Fibroblast of skin of scalp (primary cell): Measurements from ENCODE around the gene ITGBL1.

Experiments used
- DNase-seq: peaks from one replicate; pipeline ENCODE4 v3.0.0-alpha.2; 2013

The ITGBL1 gene

DNA sequence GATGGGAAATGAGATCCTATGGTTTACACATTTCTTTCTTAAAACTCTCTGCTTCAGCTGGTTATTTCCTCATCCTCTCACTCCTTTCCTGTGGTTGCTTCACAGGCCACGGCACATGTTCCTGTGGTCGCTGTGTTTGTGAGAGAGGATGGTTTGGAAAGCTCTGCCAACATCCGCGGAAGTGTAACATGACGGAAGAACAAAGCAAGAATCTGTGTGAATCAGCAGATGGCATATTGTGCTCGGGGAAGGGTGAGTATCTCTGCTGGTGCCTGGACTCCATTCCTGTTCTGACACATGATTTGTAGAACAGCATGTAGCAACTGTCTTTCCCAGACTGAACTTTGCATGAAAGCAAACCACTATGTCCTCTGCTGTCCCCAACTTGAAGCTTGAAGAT lies 254.2 kb downstream of the ITGBL1 start:
- DNase-seq: peak; percentile 85

DNA sequence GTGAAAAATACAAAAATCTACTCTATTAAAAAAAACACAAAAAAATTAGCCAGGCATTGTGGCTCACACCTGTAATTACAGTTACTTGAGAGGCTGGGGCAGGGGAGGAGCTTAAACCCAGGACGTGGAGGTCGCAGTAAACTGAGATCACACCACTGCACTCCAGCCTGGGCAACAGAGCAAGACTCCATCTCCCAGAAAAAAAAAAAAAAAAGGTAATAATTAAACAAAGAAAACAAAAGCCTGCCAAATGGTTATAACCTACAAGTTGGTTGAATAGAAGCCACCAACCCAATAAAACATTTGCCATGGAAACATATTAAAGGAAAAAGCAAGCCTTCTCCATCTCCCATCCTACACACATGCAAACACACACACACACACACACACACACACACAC lies 255.2 kb downstream of the ITGBL1 start:
- no peak for DNase-seq

DNA sequence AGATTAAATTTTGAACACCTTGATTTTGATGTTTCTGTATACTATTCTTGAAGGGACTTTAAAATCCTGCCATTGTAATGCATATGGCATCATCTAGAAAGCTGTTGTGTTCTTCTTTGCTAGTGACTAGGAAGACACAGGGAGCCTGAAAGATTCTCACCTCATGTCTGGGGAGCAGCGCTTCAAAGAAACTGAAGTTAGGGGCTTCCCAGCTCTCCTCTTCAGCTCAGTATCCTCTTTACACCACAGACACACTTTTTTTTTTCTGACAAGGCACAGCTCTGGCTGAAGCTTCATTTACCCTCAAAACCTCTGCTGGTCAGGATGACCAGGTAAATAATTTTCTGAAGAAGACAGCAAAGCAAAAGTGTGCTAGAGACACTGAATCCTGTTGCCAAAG lies 255.6 kb downstream of the ITGBL1 start:
- DNase-seq: no peak

DNA sequence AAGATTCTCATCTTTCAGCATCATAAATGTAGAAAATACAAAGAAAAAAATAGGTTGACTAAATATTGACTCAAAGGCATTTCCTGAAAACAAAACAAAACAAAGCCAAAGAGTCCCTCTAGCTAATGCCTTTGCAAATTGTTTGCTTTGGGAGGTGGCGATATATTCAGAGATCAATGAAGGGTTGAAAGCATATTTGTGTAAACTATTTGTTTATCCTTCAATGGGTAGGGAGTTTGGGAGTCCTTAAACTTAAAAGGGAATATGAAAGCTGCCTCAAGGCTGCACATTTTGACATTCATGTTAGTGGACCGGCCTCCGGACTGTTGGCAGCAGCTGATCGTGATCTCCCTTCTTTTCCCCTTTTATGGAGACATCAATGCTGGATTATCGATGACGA lies 257.5 kb downstream of the ITGBL1 start:
- no peak for DNase-seq

DNA sequence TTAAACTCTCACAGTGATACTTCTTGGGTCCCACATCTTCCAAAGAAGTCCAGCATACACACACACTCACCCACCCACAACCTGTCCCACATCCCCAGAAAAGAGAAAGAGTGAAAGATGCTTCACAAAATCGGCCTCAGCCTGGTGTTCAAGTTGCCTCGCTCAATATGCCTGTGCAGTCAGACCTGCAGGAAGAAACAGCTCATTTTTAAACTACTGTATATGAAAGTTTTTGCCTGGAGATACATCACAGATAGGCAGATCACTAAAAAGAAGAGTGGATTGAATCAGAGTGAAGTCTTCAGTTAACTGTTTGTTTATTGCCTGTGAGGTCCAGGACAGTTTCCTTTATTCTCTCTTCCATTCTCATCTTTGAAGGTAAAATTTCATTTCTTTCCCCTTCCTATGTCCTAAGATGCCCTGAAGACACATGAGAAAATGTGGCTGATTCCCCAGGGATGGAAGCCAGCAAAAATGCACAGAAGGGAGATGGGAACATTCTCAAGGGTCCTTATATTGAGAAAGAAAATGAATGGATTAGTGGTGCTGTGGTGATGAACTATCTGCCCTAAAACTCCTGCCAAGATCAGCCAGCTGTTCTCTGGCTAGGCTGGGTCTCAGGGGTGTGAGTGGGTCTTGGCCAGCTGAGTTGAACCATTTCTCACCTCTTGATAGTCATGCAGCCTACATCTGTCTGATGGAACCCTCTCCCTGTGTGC lies 259.0 kb downstream of the ITGBL1 start:
- no peak for DNase-seq

DNA sequence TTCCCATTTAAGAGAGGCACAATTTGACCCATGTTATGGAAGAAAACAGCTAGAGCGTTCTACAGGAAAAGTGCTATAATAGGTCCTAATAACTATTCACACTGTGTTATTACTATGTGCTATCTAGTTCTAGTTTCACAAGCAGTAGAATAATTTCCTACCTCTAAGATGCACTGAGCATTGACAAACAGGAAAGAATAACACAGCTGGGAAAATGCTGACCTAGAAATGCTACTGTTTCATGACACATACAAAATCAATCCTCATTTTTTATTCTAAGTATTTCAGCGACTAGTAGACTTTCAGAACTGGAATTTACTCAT lies 259.5 kb downstream of the ITGBL1 start:
- DNase-seq: no peak

DNA sequence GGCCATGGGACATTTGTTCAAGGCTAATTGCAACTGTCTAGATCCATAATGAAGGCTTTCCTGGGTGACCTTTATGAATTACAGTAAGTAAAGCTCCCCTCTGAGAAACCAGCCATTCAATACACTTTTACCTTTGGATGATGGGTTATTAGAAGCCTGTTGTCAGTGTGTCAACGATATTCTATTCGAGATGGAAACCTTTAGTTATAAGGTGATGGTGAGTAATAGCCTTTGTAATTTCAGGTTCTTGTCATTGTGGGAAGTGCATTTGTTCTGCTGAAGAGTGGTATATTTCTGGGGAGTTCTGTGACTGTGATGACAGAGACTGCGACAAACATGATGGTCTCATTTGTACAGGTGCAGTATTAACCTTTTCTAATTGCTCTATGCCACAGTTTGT lies 261.7 kb downstream of the ITGBL1 start:
- no peak for DNase-seq

DNA sequence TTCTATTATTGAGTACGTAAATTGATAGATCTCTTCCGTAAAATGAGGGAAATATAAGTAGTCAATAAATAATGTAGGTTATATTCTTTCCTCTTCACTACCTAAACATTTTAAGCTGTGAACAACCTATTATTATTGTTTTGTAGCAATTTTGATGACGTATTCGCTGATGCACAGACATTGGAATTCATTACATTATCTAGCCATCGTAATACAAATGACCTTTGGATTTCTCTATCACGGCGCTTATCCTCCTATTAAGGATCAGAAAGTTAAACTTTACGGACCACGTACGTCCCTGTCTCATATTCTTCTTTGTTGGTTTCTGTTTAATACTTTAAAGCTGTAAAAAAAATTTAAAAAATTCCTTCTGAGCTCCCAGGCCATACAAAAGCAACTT lies 264.9 kb downstream of the ITGBL1 start:
- DNase-seq: no peak

DNA sequence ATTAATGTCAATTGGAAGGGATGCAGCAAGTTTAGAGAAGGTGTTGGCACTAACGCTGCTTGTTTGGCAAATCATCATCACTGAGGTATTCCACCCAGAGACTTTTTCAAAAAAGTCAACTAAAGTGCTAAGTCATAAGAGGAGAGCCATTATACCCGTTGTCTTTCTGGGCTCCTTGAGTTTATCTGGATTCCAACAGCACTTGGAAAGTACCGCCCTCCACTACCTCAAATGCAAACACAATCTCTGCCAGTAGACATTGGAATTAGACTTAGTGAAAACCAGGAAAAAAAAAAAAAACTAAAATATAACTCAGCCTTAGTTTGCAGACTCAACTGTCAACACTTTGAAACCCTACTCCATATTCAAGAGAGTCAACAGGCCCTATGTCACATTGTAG lies 266.0 kb downstream of the ITGBL1 start:
- no peak for DNase-seq

DNA sequence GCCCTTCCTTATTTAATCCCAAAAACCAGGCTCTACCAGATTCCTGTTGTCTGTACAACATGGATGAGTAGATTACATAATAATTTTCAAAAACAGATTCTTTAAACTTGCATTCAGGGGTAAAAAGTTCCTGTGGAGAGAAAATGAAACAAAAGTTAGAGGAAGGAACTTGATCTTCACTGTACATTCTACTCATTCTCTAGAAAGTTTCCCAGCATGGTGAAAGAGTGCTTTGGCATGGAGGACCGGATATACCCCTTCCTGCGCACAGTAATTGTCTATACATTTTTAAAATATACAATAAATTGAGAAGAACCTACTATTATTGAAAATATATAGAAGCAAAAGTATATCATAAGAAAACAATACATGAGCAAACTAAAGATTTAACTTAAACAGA lies 274.2 kb downstream of the ITGBL1 start:
- DNase-seq: no peak

DNA sequence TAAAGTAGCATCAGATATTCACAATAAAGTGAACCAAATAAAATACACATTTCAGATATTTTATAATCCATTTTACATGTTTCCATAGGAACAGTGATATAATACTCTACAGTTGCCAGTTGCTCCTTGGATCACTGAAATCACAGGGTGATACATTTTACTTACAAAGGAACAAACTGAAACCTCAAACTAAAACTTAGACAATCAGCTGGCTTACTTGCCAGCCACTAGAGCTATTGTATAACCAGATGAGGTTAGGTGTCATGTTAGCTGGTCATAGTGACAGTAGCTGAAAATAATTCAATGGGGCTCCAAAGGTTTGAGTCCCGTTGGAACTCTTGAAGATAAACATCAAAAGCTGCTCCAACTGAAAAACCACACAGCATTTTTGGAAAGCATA lies 274.6 kb downstream of the ITGBL1 start:
- no peak for DNase-seq

DNA sequence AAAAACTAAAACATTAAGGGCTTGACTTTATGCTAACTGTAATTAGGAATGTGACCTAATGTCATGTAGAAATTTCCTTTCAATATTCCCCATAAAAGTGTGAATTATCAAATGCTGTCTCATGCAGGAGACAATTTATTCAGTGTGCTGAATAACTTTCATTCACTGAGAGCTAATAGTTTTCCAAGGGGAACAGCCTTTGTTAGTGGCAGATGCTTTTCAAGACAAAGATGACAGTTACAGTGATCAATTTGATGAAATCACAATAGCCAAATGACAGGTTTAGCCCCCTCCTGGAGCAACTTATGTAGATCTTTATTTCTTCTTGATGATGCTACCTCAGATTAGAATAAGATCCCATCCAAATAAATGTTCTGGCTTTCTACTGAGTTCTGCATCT lies 275.5 kb downstream of the ITGBL1 start:
- no peak for DNase-seq

DNA sequence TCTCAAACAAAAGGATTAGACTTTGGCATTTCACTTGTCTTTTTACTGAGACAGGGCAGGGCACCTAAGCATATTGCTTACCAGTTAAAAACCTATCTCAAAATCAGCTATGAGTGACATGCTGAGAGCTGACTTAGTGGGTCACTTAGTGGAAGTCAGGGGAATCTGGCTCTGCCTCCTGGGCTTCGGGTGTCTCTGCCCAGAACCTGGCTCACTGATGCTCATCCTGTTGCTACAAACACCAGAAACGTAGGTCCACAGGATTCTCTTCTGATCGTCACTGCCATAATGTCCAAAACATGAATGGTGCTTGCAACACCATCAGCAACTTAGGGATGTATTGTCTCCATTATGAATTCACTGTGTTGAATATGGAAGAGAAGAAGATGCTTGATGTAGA lies 276.1 kb downstream of the ITGBL1 start:
- DNase-seq: no peak

DNA sequence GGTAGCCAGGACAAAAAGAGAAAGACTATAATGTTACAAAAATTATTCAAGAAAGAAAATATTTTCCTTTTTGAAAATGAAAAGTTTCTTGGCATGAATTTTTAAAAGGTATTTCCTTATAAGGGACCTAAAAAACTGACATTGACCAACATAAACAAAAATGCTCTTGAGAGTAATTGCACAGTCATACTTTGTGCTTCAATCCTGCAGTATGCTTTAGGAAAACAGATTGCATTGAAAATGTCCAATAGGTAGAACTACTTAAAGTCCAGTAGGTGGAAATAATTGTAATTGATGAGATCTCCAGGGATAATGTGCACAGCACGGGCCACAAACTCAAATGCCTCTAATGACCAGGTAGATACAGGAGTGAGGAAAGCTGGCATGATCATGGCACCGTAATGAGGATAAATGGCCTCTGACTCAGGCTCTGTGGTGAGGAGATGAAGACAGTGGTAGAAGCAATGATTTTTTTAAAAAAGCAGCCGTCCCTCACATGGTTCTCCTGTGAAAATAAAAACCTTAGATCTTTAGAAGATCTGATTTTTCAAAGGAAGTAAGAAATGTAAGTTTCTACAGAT lies 278.0 kb downstream of the ITGBL1 start:
- DNase-seq: no peak

DNA sequence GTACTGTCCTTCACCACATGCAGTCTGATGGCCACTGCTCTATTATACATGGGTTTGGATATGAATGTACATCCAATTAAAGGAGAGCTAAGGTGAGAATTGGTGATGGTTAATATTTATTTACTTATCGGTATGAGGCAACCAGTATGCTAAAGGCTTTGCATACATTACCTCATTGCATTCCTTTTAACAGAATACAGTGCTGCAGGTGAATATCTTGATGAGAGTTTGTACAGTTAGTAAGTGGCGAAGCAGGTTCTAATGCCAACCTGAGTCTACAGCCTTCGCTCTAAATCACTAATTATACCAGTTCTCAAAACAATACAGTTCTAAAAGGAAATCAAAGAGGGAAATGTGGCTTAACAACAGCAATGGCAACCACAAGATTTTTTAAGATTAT lies 284.1 kb downstream of the ITGBL1 start:
- DNase-seq: no peak

DNA sequence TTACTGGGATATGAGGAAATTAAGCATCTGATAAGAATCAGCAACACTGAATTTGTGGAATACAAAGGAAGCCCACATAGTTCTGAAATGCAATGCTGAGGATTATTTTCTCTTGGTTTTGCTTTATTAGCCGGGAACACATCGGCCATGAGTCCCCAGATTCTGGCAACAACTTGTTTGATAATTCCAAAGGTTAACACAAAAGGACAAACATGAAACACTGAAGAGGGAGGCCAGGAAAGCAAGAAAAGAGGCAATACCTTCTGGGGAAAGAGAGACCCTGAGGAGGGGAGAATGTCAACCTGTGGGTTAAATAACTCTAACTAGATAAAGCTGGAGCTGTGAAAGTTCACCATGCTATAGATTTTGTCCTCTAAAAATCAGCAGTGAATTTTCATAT lies 285.9 kb downstream of the ITGBL1 start:
- no peak for DNase-seq

DNA sequence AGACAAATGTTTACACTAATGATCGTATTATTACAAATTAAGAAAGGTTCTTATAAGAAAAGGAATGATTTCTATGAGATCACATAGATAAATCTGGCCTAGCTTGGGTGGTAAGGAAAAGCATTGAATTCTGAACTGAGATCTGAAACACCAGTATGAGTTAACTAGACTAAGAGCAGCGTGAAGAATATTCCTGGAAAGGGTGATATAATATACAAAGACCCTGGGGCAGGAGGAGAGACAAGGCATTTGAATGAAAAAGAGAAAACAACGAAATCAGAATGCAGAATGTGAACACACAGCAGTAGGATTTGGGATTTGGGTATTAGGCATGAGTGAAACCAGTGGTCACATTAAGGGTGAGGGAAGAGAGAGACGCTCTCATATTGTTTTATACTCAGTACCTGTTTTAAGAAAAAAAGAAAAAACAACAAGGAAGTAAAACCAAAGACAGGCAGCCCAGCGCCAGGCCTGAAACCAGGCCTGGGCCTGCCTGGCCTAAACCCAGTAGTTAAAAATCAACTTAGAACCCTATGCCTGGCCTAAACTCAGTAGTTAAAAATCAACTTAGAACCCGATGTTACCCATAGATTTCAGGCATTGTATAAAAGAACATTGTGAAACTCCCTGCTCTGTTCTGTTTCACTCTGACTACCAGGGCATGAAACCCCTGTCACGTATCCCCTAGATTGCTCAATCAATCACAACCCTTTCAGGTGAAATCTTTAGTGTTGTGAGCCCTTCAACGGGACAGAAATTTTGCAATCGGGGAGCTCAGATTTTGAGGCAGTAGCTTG lies 287.1 kb downstream of the ITGBL1 start:
- DNase-seq: no peak

DNA sequence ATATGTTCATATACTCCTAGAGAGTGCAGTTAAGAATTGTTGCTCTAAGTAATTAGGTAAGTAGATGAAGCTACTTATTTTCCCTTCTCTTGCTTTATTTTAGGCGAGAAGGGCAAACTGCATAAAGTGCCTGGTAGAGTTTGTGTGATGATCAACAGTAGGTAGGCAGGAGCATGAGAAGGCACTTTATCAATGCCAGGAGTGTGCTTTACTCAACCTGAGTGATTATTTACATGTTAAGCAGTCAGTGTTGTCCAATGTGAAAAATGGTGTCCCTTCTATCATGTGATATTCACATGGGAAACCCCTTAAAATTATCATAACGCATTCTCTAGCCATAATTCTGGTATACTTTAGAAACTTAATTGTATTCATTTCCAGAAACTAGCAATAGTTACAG lies 294.0 kb downstream of the ITGBL1 start:
- DNase-seq: no peak

DNA sequence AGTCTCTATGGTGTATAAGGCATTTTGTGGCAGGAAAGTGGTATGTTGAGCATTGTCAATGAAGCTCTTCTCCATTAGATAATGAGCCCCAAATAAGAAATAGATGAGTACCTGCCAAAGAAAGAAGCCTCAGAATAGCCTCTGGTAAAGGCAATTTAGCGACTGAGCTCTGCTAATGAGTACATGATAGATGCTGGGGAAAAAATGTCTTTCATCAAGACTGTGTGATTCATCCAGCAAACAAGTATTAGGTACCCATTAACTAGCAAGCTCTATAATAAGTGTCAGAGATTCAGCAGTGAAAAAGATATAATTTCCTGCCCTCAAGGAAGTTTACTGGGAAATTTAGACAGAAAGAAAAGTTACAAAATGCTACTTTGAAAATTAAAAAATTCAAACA lies 294.6 kb downstream of the ITGBL1 start:
- no peak for DNase-seq

DNA sequence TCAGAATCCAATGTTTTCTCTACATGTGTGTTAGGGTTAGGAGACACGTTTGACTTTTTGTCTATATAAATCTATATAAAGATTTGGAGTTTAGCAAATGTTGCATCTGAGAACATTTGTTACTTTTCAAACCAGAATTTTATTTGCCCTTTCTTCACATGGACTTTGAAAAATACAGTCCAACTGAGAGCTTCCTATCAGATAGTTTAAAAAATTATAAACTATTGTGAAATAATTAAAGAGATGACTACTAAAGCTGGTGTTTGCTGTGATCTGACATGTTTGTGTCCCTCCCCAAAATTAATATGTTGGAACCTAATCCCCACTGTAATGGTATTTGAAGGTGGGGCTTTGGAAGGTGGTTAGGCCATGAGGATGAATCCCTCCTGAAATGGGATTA lies 297.1 kb downstream of the ITGBL1 start:
- DNase-seq: no peak

DNA sequence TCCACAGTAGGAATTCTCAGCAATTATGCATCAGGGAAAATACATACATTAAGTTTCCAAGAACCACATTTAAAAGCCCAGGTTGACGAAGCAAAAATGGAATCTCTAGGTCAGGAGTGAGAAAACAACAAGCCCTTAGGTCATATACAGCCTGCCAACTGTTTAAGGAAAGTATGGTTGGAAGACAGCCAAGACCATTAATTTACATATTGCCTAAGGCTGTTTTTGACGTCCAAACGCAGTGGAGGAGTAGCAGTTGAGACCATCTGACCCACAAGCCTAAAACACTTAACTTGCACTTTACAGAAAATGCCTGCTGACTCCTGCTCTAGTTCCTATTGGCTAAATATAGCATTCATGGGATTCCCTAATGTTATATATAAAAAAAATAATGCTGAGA lies 299.0 kb downstream of the ITGBL1 start:
- DNase-seq: peak; percentile 33

DNA sequence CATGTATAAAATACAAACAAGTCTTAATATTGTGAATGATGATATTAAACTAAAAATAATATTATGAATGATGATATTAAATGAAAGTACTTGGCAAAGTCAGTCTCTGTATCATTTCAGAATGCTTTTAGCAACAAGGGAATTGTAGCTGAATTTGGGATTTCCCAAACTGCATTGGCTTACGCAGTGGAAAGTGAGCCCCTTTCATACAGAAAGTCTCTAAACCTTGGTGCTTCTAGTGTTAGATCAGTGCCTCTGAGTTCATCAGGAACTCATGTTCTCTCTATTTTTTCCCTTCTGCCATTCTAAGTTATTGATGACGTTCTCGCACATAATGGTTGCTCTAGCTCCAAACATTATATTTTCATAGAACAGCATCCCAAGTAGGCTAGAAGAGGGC lies 300.0 kb downstream of the ITGBL1 start:
- DNase-seq: no peak

DNA sequence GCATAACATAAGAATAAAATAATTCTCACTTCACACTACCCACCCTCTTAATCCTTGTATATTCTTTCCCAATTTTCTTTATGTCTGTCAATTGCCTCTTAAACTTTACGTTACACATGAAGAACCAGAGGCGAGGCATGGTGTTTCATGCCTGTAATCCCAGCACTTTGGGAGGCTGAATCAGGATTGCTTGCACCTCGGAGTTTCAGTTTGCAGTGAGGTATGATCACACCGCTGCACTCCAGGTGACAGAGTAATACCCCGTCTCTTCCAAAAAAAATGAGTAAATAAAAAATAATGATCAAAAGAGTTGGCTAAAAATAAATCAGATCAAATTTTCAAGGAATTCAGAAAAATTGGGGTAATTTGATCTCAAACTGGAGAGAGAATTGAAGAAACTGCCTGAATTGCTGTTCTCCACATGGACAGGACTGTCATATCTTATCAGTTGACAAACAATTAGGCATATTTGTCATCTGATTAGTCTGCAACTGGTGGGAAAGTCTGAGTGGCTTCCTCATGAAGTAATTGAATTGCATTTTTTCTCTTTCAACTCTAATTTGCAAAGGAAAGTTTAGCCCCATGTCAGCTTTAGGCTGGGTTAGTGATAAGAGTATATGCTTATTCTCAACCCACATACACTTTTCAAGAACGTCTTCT lies 302.9 kb downstream of the ITGBL1 start:
- DNase-seq: no peak
